ENCODE results near the gene MINDY4.

Gene MINDY4

DNA sequence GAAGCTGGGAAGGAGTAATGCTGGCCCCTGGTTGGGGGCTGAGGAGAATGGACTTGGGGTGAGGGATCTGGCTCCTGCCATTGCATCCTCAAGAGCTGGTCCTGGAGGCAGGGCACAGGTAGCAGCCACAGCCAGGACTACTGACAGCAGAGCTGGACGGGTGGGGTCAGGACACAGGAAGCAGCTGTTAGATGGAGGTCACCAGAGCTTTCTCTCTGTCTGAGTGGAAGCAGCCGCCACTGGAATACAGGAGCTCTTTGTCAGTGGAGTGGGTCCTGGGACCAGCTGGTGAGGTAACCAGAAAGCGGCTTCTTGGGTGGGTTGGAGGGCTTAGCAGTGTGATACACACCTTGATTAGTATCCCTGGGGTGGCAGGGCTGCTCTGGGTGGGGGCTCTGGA, 82.4 kb downstream of the MINDY4 start:
- DNase-seq (ENCODE audit: low read depth) = no peak

DNA sequence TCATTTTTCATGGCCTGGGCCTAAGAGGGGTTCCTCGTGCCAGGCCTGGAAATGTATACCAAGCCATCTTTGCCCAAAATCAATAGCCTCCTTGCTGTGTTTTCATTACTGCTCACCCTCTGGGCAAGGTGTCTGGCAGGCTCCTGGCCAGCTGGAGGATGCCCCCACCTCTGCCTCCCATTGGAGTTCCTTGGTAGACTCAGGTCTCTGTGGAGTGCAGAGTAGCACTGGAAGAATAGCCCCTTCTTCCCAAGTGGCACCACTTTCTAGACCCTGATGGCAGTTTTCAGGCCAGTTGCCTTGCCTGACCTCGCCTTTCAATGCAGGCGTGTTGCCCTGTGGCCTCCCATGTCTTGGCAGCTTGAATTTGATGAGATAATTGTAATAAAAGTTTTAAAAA, 84.7 kb downstream of the MINDY4 start:
- no peak for DNase-seq (ENCODE audit: low read depth)

DNA sequence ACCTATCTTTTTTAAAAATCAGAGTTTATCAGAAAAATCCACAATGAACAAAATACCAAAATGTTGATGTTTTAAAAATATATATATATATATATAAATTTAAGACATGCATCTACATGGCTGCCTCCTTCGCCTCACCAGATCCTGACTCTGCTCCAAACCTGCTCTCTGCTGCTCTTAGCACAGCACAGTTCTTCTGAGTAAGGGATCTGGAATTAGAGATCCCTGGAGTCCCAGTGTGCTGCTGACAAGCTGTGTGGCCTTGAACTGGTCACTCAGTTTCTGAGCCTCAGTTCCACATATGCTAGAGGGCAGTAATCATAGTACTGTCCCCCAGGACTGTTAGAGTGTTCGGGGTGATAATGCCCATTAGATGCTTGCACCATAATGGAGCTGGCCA, 87.4 kb downstream of the MINDY4 start:
- DNase-seq (ENCODE audit: low read depth) = no peak

DNA sequence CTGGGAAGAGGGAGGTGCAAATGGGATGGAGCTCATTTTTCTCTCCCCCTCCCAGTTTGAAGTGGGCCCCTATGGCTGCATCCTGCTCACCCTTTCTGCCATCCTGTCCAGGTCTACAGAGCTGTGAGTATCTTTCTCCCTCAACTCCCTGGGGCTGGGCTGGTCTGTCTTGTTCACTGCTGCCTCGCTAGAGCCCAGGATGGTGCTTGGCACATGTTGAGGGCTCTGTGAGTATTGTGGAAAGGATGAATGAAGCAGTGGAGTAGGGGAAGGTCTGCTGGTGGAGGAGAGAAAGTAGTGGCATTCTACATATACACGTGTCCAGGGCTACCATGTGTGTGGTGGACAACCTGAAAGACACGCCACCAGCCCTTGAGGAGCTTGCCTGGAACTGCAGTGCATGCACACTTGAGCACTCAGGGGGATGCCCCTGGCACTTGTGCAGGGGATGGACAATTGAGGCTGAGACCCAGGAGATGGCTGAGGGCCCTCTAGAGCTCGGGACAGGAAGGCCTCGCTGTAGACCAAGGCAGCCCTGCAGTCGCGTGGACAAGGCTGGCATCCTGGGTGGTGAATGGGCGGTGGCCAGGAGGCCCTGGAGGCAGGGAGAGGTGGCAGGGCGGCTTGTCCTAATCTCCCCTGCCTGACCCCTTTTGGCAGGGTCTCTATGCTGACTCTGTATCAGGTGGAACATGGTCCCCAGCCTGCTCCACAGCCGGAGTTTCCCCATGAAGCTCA, 88.2 kb downstream of the MINDY4 start:
- no peak for DNase-seq (ENCODE audit: low read depth)

DNA sequence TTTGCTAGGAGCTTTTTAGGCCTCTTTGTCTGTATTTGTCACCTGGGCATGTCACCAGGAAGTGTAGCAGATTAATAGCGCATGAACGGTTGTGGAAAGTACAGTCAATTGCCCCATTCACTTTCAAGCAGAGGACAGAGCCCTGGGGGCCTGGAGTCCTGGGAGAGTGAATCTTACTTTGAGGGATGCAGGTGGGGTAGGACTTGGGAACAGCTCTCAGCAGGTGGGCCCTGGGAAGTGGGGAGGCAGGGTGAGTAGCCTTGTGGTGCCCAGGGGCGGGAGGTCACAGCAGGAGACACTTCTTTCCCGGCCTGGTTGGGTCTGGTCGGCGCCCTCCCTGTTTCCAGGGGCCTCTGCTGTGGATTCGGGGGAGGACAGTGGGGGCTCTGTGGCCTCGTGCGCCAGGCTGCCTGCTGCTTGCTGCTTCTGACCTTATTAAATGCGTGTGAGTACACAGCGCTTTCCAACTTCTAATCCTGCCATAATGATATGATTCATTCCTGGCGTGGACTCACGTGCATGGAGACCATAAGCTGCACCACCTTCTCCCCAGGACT, 88.8 kb downstream of the MINDY4 start:
- DNase-seq (ENCODE audit: low read depth) = no peak

DNA sequence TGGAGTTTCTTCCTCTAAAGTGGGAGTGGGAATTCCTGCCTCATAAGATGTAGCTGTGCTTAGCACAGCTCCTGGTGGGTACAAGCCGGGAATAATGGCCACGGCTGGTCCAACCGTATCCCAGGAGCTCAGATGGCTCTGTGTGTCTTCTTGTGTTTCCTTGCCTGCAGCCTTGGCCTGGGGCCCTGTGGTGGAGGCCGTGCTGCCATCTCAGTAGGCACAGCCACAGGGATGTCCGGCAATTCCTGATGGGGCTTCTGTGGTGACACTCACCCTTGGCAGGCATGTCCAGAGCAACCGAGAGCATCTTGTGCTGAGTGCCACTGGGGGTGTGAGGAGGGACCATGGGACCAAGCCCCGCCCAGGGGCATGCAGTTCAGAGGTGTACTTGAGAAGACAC, 90.4 kb downstream of the MINDY4 start:
- no peak for DNase-seq (ENCODE audit: low read depth)

DNA sequence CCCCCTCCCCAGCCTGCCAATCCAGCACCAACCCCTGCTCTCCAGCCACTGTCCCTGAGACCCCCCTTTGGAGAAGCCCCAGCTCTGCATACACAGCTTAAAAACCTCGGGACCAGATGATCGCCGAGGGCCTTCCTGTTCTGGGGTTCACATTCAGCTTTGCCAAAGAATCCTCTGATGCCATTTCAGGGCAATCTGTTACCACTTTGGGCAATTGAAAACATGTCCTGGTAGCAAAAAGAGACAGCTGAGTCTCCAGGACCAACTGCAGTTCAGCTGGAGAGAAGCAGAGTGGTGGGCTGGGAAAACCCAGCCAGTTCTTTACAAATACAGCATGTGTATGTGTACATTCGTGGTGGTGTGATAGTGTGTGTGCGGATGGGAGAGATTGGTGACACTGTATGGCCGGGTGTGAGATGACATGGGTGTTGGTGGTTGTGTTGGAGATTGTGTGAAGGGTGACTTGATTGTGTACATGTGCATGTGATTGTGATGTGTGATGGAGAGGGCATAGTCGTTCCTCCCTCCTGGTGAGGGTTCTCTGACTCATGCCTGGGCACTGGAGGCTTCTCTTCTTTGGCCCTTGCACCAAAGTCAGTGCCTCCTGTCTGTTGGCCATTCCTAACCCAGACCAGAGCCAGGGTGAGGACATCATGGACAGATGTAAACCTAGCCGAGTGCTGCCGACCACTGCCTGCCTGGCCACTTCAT, 91.9 kb downstream of the MINDY4 start:
- DNase-seq (ENCODE audit: low read depth) = no peak

DNA sequence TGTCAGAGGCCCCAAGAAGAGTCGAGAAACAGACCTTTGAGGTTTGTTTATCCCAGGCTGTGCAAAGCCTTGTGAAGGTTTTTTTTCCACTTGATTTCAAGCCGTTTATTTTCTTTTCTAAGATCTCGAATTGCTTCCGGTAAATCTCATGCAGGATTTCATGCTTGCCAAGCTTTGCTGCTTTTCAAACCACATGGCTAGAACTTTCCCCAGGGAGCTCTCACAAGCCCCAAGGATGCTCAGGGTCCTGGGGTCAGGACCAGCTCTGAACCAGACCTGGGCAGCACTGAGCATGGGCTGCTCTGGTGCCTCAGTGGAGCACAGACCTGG, 92.5 kb downstream of the MINDY4 start:
- DNase-seq (ENCODE audit: low read depth) = no peak

DNA sequence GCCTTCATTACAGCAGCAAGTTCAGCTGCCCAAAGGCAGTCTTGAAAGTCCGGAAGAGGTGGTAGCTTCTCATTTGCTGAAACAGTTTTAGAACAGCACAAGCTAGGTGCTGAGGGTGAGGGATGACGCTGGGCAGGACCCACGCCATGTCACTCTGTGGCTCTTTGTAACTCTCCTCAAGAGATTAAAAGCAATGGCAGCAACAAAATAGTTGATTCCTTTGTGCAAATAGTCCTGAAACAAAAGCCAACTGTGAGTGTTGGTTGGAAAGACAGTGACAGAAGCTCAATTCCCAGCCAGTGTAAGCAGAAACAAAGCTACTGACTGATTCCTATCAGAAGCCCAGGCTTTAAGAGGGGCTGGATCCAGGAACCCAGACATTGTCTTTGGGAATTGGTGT, 92.9 kb downstream of the MINDY4 start:
- no peak for DNase-seq (ENCODE audit: low read depth)

DNA sequence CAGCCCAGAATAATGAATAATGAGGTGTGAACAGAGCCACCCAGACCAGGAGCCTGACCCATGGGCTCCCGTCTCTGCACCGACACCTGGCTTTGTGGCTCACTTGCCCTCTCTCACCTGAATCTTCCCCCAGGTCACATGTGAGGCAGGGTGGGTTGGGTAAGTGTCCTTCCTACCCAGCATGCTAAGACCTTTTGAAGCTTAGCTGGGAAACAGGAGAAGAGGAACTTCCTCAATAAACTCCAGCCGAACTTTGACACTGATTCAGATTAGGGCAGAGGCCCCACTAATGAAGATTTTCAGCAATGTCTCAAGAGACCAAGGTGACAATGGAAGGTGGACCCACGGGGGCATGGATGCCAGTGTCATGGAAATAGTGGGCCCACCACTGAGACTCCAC, 93.9 kb downstream of the MINDY4 start:
- DNase-seq (ENCODE audit: low read depth) = no peak

DNA sequence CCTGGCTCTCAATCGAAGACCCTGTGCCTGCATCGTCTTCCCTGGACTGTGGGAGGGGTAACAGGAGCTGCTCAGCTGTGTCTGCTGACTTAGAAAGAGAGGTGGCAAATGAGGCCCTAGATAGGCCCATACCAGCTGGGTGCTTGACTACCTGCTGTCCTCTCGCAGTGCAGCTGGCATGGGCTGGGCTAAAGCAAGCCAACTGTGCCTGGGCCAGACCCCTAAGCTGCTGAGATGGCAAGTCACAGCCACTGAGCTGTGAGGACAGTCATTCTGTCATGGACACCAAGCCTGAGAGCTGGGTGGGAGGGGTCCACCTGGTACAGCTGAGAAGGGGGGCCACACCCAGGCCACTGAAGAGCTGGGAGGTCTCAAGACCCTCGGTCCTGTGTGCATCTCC, 94.6 kb downstream of the MINDY4 start:
- no peak for DNase-seq (ENCODE audit: low read depth)

DNA sequence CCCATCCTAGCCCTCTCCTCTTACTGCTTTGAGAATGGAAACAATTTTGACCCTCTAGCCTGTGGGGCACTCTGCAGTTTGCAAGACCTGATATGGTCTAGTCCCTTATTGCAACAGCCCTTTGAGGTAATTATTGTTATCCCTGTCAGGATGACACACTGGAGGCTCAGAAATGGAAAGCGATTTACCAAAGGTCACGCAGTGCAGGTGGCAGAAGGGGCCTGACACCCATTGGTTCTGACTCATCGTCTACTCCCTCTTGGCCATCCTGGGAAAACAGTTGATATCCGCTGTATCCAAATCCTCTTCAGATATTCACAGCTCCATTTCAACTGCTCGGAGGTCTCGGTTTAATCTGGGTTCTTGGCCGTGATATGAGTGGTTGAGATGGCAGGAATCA, 95.7 kb downstream of the MINDY4 start:
- DNase-seq (ENCODE audit: low read depth) = no peak

DNA sequence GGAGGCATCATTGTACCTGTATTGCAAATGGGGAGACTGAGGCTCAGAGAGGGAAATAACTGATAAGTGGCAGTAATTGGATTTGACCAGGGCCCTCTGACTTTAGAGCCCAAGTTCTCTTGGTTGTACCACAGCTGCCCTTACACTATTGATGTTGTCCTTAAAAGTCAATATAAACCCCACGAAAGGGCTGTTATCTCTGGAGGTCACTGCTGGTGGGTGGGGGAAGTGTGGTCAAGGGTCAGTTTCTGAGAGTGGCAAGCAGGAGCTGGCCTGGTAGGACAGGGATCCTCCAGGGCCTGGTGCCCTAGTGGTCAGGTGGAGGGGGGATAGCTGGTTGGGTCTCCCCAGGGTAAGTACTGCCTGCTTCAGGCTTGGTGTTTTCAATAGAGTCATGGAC, 96.3 kb downstream of the MINDY4 start:
- DNase-seq (ENCODE audit: low read depth) = no peak

DNA sequence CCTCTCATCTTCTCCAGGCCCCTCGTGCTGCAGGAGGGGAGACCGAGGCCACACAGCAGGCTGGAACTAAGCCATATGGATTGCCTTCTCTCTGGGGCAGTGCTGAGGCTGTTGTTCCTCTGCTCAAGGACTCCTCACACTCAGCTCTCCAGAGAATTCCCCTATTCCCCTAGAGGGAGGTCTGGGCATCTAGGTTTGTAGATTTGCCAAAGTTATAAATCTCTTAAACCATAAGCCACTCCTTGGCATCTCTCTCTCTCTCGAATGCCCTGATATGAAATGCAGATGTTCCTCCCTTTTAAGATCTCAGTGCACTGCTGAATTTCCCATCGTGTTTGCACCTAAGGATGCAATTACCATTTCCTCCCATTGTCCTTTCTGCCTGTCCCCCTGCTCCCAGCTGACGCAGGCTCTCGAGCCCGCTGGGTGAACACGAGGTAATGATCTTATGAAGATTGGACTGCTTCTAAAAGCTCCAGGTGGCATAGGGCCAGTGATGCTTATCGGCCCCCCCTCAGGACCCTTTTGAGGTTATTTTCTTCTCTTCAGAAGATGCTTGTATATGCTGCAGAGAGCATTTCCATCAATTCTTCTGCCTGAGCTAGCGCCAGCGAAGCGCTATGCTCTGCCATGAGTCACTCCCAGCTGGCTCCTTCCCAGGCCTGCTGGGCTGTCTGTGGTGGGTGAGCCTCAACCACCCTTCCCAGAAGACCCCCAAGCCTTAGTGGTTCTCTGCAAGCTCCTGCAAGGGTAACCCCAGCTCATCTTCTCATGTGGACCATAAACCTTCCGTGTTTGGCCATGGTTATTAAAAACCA, 98.8 kb downstream of the MINDY4 start:
- DNase-seq (ENCODE audit: low read depth) = no peak

DNA sequence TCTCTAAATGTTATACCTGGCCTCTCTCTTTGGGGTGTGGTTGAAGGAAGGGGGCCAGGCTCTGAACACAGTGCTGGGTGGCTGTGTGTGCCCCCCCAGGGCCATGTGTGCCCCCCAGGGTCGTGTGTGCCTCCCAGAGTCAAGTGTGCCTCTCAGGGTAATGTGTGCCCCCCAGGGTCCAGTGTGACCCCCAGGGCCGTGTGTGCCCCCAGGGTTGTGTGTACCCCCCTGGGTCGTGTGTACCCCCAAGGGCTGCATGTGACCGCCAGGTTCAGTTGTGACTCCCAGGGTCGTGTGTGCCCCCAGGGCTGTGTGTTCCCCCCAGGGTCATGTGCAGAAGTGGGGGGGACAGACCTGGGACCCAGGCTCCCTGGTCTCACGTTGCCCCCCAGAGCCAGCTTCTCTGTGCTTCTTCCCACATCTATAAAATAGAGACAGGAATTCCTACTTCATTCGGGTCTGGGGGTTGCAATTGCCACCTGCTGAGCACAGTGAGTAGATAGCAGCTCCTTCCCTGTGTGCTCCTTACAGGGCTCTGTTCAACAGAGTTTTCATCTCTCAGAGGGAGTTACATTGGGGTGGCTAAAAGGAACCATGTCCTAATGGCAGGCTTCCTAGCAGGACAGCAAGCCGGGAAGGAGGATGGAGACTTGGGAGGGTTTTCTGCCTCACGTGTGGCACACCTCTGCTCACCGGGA, 99.8 kb downstream of the MINDY4 start:
- DNase-seq (ENCODE audit: low read depth) = no peak

DNA sequence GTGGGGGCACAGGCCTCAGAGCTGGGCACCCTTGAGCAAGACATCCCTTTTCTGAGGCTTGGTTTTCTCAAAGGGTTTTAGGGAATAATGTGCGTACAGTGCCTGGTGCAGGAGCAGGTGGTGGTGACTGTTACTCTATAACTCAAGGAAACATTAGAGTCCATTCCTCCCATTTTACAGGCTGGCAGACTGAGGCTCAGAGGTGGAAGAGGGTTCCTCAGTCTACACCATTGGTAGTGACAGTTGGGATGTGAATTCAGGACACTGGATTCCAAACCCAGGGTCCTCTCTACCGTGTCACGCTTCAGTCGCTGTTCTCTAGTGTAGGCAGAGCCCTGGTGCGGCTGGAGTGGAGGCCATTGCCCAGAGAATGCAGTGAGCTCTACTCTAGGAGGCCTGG, 100.4 kb downstream of the MINDY4 start:
- no peak for DNase-seq (ENCODE audit: low read depth)

DNA sequence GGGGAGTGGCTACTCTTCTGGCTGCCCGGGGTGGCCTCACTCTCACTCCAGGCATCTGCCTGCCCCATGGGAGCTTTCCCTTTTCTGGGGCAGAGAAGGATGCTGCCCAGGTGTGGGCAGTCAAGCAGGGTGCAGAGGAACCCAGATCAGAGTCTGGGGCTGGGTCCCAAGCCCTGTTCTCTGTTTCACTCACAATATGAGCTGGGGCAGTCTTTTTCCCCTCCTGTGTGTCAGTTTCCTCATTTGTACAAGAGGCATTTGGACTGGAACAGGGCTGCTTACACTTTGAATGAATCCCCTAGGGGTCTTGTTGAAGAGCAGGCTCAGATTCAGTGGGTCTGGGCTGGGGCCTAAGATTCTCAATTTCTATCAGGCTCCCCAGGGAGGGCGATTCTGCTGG, 102.0 kb downstream of the MINDY4 start:
- no peak for DNase-seq (ENCODE audit: low read depth)

DNA sequence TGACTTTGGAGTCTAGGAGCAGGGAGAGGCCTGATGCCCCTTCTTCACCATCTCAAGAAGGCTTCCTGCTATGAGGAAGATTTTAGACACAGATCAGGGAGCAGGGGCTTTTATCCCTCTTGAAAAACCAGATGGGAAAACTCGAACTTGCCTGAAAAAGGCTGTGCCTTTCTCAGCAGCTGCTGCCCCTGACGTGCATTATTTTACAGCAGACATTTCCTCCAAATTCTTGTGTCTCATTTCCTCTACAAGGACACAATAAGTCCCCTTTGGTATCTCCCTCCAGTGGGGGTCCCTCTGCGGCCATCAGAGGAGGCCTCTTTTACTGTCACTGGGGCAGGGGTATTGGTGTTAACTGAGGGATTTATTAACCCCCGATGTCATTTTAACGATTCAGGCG, 102.4 kb downstream of the MINDY4 start:
- no peak for DNase-seq (ENCODE audit: low read depth)

DNA sequence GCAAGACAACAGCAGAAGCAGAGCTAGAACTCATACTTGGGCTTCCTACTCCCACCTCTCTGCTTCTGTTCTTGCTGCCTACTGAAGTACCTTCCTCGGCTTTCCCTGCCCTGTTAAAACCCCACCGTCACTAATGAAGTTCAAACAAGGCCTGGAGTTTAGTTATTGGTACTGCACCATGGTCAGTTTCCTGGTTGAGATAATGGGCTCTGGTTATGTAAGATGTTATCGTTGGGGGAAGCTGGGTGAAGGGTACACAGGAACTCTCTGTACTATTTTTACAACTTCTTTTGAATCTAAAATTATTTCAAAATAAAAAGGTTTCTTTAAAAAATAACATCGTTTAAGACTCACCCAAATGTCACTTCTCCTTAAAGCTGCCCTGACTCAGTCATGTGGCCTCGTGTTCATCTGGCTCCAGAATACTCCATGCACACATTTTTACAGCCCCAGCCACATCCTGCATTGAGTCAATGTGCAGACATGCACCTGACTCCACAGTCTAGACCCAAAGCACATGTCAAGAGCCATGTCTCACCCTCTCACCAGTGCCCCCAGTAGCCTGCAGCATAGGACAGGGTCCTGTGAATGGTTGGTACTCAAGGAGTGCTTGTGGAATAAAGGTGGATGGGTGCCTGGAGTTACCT, 103.6 kb downstream of the MINDY4 start:
- DNase-seq (ENCODE audit: low read depth) = no peak

DNA sequence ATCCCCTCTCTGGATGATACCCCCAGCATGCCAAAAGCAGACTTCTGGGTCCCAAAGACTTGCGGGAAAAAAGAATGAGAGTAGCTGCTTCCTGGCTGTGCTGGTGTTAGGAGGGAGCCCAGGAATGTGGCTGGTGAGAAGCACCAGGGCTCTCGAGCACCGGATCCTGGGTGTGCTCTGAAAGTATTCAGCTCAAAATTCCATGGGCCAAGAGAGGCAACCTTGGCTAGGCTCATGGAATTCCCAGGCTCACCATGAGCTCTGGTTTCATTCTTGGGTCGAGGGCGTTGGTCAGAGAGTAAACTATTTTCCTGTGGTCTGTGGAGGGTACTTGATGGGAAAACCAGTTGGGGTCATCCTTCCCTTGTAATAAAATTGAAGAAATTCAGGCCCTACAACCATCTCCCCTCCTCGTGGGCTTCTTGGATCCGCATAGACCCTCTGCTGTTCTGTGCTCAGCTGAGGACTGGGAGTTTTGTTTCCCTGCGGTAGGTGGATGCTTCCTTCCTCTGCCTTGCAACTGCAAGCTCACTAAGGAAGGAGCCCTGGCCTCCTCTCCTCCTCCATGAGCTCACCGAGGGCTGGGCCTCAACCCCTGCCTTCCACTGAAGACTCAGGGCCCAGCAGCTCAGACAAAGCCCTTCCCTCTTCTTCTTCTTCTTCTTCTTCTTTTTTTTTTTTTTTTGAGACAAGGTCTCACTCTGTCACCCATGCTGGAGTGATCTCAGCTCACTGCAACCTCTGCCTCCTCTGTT, 106.0 kb downstream of the MINDY4 start:
- no peak for DNase-seq (ENCODE audit: low read depth)

DNA sequence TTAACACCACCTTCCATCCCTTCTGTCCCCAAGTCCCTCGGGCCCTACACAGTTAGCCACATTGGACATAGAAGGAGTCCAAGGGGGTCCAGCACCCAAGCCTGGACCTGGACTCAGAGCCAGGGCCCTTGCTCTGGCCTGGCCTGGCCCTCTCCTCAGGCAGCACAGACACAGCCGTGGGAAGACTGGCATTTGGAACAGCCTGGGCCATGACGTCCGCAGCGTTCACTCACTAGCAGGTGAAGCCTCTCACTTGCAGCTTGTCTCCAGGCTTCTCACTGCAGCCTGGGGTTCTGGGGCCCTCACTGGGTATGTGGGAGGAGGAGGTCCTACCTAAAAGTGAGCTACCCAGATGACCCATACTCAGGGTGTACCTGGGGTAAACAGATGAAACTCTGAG, 106.8 kb downstream of the MINDY4 start:
- no peak for DNase-seq (ENCODE audit: low read depth)

Measured in activated T-helper 1 cell treated with Interleukin-2 at 50 U/mL for 16 hours (primary cell).